GM10248 (cell line): Measurements from ENCODE around the gene YAP1.

Experiments
- CTCF ChIA-PET: fragments of 300-600 bp; sonication (Branson Sonifier 250); formaldehyde crosslinking; extraction: SDS; loops from one replicate; lab custom pipeline; 2021; ENCODE audit warnings: antibody characterized with exemption; lab: Yijun Ruan, JAX
- POLR2A ChIA-PET: fragments of 350-650 bp; sonication (Branson Sonifier 250); formaldehyde crosslinking; extraction: SDS; loops from one replicate; lab custom pipeline; 2020; ENCODE audit warnings: antibody characterized with exemption; lab: Yijun Ruan, JAX
- DNase-seq: peaks from one replicate; pipeline ENCODE4 v3.0.0; 2012; ENCODE audit errors: extremely low spot score
- TF ChIP-seq, protein P1 (sequence below): IDR thresholded peaks from 2 replicates; pipeline ENCODE4 v1.5.1; 2012; ENCODE audit warnings: mild to moderate bottlenecking, low read depth; ENCODE audit errors: extremely low read depth, missing control alignments, control extremely low read depth

The YAP1 gene

DNA sequence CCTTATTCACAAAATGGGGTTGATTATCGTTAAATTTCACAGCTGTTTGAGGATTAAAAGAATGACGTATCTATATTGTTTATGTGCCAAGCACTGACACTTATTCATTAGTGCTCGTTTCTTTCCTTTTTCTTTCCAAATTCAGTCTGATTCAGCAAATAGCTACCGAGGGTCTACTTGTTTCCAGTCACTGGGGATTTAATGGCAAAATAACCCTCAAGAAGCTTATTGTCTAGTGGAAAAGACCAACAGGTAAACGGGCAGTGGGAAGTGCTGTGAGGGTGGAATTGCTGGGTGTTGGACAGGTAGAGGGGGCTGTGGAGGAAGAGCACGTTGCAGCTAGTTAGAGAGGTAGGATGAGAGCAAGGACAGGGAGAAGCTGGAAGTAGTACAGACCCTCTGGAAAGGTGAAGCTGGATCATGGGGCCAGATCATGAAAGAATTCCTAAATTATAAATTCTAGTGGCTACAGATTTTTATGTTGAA, 158.8 kb downstream of the YAP1 start:
- TF ChIP-seq, protein P1, sequence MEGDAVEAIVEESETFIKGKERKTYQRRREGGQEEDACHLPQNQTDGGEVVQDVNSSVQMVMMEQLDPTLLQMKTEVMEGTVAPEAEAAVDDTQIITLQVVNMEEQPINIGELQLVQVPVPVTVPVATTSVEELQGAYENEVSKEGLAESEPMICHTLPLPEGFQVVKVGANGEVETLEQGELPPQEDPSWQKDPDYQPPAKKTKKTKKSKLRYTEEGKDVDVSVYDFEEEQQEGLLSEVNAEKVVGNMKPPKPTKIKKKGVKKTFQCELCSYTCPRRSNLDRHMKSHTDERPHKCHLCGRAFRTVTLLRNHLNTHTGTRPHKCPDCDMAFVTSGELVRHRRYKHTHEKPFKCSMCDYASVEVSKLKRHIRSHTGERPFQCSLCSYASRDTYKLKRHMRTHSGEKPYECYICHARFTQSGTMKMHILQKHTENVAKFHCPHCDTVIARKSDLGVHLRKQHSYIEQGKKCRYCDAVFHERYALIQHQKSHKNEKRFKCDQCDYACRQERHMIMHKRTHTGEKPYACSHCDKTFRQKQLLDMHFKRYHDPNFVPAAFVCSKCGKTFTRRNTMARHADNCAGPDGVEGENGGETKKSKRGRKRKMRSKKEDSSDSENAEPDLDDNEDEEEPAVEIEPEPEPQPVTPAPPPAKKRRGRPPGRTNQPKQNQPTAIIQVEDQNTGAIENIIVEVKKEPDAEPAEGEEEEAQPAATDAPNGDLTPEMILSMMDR, result no peak
- CTCF ChIA-PET, result interaction anchor here (0.9 to 4.0 kb wide), 19 partner anchors 10 to 397 kb away, joined by 3 to 26 read pairs (median 5); no protein-coding TSS in a partner anchor
- POLR2A ChIA-PET, result no interaction called here
- no peak for DNase-seq

DNA sequence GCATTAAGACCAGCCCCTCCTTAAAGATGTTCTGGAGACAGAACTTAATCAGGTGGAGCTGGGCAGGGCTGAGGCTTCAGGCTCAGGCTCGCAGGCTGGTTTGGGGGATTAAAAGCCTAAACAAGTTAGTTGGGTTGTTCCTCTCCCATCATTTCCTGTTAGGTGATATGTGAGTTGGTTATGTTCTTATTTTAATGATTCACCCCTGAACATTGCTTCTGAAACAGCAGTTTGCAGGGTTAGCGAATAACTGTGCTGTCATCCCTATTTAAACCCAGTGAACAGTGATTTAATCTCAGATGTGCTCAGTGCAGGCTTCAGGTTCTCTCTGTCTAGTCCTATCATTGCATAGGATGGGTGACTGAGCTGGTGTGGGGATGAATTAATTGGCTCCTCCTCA, 159.7 kb downstream of the YAP1 start:
- ChIA-PET POLR2A (no interaction called here), CTCF (interaction anchor here (1.0 to 4.0 kb wide), 12 partner anchors 10 to 396 kb away, joined by 4 to 26 read pairs (median 10); no protein-coding TSS in a partner anchor)
- TF ChIP-seq, protein P1, result no peak
- no peak for DNase-seq

DNA sequence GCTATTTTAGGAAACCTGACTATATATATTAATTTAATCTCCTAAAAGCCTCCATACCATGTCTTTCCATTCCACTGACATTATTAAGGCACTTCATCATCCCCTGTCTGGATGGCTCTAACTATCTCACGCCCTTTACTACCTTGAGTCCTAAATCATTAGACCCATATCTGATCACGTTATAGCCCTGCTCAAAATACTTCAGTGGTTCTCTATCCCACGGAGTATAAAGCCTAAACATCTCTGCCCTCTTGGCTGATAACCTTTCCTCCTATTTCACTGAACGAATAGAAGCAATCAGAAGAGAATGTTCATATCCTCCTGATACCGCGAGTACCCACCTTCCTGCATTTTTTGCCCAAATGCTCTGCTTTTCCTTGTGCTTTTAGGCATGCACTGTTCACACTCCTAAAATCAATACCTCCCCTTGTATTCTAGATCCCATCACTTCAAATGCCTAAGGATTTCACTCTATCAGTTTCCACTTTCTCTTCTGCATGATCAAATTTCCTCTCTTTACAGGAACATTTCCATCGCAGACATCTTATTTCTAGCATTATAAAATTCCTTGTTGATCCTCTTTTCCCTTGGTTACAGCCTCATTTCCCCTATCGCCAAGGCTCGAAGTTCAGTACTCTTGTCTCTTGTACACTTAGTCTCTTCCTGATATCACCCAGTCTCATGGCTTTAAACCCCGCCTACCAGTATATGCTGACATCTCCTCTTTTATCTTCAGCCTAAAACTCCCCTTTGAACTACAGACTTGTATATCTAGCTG, 162.0 kb downstream of the YAP1 start:
- no peak for DNase-seq
- ChIA-PET CTCF (interaction anchor here (1.0 kb wide), 1 partner anchor 16 kb away, joined by 3 read pairs; no protein-coding TSS in a partner anchor), POLR2A (no interaction called here)

DNA sequence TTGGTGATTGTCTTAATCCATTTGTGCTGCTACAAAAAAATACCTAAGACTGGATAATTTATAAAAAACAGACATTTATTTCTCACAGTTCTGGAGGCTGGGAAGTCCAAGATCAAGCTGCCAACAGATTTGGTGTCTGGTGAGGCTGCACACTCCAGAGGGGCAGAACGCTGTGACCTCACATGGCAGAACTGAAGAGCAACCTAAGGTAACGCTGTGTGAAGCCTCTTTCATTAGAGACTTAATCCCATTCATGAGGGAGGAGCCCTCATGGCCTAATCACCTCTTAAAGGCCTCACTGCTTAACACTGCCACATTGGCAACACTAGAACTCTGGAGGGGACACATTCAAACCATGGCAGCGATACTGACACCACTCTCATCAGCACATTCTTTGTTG, 164.4 kb downstream of the YAP1 start:
- DNase-seq, result no peak
- ChIA-PET POLR2A (no interaction called here), CTCF (interaction anchor here (0.8 to 1.5 kb wide), 2 partner anchors 9 to 19 kb away, joined by 3 to 4 read pairs; no protein-coding TSS in a partner anchor)
- TF ChIP-seq, protein P1, result no peak

More for the DNA sequence above, 162.0 kb downstream of the YAP1 start:
- TF ChIP-seq, protein P1, result no peak

DNA sequence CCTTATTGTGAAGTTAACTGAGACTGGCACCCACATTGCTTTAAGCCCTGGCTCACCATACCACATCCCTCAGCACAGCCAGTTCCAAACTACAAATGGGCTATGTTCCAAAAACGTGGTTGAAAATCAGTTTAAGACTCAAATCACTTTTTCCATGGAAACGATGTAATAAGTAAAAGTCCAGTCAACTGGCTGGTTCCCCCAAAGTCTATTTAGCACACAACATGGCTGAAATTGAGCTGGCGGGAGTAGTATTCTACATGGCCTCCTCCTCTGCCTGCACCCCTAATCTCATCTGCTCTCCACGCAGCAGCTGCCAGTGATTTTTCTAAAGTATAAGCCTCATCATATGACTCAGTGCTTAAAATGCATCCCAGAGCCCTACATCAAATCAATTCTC, 166.1 kb downstream of the YAP1 start:
- TF ChIP-seq, protein P1, result no peak
- ChIA-PET CTCF (interaction anchor here (1.2 kb wide), 1 partner anchor 13 kb away, joined by 3 read pairs; no protein-coding TSS in a partner anchor), POLR2A (no interaction called here)
- DNase-seq, result no peak

DNA sequence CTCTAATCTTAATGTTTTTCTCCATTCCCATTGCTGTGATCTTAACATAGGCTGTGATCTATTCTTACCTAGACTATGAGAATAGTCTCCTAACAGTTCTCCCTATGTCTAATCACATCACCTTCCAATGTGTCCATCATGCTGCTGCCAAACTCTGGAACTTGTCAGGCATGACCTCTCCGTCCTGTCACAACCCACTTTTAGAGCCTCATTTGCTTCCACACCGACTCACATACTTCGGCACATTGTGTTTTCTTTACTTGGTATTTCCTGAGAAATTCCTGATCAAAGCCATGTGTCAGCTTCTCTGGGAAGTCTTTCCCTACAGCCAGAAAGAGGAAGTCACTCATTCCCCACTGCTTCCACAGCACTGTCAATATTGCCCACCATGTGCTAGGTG, 166.5 kb downstream of the YAP1 start:
- no peak for DNase-seq
- CTCF ChIA-PET, result interaction anchor here (1.2 kb wide), 1 partner anchor 12 kb away, joined by 3 read pairs; no protein-coding TSS in a partner anchor
- POLR2A ChIA-PET, result no interaction called here
- TF ChIP-seq, protein P1, result no peak
